DMS53 treated with DMSO at 0.1 percent for 48 hours (cell line): Measurements from ENCODE around the gene FAM170B.

Experiments used
- DNase-seq: peaks from one replicate; lab custom pipeline; 2025; ENCODE audit not compliant: unreplicated experiment; lab: John Stamatoyannopoulos, UW

FAM170B gene

DNA sequence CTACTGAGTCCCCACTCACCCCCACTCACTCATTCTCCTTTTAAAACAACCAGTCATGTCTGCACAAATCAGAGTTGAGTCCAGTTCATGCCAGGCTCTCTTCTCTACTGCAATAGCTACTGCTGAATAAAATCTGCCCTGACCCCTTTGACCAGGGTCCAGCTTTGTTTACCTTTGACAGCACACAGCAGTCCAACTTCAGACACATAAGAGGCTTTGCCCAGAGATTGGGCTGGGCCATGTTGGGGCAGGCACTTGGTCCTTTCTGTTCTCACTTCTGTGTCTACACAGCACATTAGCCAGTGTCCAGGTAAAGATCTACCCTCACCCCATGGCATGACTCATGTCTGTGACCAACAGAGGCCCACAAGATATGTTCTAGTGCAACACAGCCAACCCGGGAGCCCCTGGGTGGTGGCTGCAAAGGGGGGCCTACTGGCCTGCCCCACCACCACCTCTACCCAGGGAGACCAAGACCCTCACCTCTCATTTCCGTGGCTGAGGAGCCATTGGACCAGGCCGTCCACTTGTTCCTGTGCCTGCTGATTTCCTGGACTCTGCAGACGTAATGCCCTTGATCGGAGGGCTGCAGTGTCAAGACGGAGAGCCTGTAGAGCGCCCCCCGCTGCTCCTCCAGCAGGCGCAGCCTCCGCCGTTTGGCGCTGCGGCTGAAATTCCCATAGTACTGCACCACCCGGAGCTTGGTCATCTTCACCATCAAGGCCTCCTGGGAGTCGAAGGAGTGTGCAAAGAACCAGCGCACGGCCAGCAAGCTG, 26.5 kb downstream of the FAM170B start:
- DNase-seq = no peak

GRCh38 chr10:49106451-49106850, 27.4 kb downstream of the FAM170B start:
- no peak for DNase-seq

GRCh38 chr10:49105076-49105475, 28.7 kb downstream of the FAM170B start:
- no peak for DNase-seq

- no peak for DNase-seq
Measured at GRCh38 chr10:49104323-49104722, 29.5 kb downstream of the FAM170B start.

- no peak for DNase-seq
Measured at GRCh38 chr10:49103761-49104160, 30.1 kb downstream of the FAM170B start.

- no peak for DNase-seq
Measured at GRCh38 chr10:49099046-49099445, 34.8 kb downstream of the FAM170B start.

GRCh38 chr10:49096890-49097445, 36.9 kb downstream of the FAM170B start:
- no peak for DNase-seq

DNA sequence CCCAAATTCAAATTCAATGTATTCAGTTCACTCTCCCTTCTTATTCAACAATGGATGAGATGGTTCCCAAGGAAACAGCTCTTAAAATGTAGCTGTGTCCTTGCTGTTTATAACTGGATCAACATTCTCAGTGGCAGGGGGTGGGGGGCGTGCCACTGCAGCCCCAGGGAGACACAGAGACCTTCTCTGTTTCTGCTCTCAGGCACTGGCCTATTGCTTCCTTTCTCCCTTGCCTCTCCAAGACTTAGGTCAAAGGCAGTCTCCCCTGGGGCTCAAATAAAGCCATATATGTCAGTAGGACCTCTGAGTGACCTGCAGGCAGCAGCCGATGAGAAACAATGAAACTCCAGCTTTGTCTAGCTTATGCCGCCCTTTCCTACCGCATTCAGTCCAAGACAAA, 39.2 kb downstream of the FAM170B start:
- no peak for DNase-seq

DNA sequence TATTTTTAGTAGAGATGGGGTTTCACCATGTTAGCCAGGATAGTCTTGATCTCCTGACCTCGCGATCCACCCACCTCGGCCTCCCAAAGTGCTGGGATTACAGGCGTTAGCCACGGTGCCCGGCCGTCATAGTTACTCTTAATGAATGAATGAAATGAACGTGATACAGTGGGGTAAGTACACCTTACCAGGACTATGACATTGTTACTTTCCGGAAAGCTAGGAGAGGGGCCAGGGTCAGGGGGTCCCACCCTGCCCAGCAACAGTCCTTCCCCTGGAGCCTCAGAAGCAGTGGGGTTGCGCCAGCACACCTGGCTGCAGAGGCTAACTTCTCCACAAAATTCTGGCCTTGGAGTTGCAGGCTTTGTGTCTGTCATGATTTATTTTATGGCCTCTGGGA, 39.9 kb downstream of the FAM170B start:
- no peak for DNase-seq

DNA sequence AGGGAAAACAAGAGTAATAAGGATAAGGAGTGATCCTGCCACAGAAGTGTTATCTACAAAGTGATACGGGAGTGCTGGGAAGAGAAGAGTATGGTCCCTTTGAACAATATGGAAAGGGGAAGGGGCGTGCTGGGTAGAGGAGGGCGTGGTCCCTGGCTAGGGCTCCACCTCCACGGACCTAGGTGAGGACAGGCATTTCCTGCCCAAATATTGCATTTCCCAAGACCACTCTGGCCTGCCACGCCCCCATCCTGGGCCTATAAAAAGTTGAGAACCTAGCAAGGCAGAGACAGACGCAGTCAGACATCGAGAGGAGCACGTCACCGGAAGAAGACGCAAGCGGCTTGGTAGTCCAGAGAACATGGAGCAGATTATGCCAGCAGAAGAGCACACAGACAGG, 41.3 kb downstream of the FAM170B start:
- DNase-seq = no peak

GRCh38 chr10:49091450-49092210, 42.2 kb downstream of the FAM170B start:
- DNase-seq = no peak

GRCh38 chr10:49090696-49091380, 43.0 kb downstream of the FAM170B start:
- DNase-seq = no peak

- DNase-seq = no peak
Measured at GRCh38 chr10:49090189-49090575, 43.6 kb downstream of the FAM170B start.

DNA sequence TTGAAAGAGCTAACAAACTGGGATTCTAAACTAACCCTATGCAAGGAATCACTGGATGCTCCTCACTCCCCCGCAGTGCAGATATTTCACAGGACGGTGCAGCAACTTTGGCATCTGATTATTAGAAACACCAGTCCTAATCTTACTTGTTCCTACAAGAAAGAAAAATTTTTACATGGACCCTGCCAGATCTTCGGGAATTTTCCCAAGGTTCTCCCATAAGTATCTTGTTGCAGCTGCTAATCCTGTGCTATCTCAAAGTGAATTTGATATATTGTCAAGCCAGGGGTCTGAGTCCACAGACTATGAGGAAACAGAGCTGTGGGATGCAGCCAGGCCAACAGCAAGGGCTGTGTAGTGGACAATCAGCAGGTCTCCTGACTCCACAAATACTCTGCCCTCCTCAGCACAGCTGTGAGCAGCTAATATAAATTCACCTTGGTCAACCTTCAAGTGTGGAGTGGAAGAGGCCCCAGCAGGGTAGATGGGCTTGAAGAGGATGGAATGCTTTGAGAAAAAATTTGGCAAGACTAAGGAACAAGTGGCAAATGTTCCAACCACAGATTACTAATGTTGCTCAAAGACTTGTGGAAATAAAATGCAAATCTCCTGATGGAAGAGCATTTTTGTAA, 44.1 kb downstream of the FAM170B start:
- DNase-seq = no peak

DNA sequence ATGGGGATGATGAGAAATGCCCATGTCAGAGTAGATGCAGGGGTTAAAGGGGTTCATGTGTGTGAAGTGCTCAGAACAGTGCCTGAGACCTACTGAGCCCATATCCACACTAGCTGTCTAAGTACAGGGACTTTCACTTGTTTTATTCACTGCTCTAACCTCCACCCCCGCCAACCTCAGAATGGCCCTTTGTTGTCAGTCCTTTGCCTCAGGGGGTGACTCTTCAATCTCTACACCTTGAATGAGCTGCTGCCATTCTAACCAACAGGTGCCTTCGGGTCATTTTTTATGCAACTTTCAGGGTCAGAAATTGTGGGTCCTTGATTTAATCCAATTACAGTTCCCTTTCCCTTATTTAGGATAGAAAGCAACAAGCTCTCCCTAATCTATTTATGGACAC, 44.7 kb downstream of the FAM170B start:
- no peak for DNase-seq

DNA sequence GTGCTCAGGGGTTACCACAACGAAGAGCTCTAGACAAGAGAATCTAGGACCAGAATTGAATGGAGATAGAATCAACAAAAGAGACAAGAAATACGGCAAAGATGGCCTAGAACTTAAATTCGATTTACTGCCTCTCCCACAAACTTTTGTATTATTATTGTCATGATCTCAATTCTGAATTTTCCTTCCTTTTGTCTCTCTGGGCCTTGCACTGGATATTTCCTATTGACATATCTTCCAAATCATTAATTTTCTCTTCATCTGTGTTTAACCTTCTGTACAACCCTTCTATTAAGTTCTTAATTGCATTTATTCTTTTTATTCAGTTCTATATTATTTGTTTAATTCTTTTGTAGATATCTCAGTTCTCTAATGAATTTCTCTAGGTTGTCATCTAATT, 46.9 kb downstream of the FAM170B start:
- DNase-seq = no peak

- DNase-seq = no peak
Measured at GRCh38 chr10:49083261-49083660, 50.6 kb downstream of the FAM170B start.

GRCh38 chr10:49082766-49083165, 51.1 kb downstream of the FAM170B start:
- no peak for DNase-seq

- DNase-seq = no peak
Measured at GRCh38 chr10:49081547-49082275, 52.1 kb downstream of the FAM170B start.
